HG02970 (cell line): ENCODE measurements around the gene RGS16.

Experiments used
- ATAC-seq: cut with Tn5 transposase; IDR thresholded peaks from one replicate; pipeline ENCODE4 v1.9.1; 2021; ENCODE audit warnings: mild to moderate bottlenecking, moderate library complexity, moderate number of reproducible peaks; ENCODE audit not compliant: unreplicated experiment, low FRiP score

The RGS16 gene

DNA sequence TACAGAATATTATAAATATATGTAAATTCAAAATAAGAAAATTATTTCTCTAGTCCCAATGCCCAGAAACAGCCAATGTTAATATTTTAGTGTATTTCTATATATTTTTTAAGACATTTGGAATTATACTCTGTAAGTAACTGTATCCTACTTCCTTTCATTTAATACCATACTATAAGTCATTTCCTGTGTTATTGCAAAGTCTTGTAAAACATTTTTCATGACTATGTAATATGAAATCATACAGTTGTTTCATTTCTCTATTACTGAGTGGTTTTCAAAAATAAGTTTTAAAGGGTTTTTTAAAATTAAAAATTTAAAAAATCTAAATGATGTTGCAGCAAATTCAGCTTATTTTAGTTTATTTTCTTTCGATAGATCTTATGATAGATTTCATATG lies 17.1 kb downstream of the RGS16 start:
- no peak for ATAC-seq

DNA sequence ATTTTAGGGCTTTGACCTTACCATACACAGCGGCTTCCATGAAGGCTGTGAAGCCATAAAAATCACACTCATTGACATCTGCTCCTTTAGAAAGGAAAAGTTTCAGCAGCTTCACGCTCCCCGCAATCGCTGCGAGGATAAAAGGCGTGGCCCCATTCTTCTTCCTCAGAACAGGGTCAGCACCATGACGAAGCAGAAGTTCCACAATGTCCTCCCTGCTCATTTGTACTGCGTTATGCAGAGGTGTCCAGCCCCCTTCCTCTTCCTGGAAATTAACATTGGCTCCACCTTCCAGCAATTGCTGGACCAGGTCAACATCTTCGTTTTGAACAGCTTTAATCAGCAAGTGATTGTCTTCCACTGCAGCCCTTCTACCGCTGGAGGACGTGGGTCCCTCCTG lies 17.8 kb downstream of the RGS16 start:
- ATAC-seq, result no peak

DNA sequence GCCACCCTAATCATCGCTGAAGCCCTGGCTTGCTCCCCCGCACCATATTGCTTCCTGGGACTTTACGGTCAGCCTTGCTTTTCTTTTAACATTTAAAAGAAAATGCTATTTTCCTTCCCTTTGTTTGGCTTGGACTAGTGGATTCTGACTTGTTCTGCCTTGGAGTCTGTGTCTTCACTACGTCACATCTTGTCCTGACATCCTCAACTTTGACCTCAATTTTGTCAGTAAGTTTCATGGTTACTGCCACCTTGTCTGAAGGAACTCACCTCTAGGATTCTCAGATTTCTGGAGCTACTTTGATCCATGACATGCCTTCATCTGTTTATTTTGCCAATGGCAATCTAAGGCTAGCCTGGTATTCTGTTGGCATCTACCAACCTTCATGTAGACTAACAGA lies 19.4 kb downstream of the RGS16 start:
- ATAC-seq, result no peak

DNA sequence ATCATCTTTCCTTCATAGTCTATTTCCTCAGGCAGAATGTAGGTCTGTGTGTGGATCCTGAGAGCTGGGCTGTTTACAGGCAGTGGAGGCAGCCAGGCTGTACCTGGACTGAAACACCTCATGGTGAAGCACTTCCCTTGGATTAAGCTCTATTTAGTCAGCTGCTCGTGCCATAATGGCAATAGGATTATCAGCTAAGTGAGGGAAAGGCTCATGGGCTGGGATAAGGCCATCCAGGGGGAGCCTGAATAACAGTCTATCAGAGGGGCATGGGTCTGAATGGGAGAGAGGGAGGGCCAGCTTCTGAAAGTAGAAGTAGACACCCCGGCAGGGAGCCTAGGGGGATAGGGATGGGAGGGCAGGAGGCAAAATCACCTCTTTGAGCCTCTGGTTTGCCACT lies 23.5 kb downstream of the RGS16 start:
- ATAC-seq, result no peak

DNA sequence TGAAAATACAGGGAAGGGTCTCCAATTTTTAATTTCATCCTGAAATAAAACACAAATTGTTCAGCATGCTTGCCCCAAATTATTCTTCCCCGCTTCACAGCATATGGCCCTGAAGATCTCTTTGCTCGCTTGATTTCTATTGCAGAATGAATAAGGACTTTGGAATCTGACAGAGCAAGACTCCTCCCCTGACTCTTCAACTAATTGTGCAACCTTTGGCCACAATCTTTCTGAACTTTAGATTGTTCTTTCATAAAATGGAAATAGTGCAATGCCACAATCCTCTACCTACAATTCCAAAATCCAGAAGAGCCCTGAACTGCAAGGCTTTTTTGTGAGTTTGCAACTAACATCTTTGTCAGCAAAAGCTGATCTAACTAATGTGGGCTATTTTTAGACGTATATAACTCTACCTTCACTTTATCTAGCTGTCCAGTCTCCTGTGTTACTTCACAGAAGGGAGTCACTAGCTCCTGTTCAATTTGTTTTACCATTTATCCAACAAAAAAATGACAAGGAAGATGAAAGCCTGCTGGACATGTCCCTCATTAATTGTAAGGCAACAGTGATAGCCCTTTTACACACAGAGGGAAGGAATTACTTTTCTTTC lies 28.5 kb downstream of the RGS16 start:
- ATAC-seq, result no peak

DNA sequence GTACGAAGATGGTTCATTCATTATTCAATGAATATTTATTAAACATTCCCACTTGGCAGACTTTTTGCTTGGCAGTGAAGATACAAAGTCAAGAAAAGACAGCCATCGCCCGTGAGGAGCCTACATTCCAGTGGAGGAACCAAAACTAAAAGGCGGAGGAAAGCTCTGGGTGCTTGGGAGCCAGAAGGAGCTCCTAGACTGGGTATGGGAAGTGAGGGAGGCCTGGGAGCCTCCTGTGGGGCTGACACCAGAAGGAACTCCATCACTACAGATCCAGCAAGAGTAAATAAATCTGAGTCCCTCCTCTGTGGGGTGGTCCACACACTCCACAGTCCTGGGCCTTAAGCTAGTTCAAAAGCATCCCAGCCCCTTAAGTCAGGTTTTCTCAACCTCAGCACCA lies 30.0 kb downstream of the RGS16 start:
- ATAC-seq, result no peak

DNA sequence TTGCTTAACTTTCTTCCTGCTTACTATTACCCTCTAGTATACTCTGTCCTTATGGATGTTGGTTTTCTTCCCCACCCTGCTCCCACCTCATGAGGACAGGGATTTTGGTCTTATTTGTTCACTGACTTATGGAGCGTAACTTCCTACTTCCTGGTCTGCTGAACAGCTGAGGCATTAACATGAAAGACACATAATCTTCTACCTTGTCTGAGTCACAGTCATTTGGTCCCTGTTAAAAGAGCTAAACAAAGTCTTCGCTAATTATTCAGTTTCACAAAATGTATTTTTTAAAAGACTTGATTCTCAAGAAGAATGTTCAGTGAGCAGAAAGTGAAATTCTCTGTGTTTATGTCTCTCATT lies 33.6 kb downstream of the RGS16 start:
- no peak for ATAC-seq

DNA sequence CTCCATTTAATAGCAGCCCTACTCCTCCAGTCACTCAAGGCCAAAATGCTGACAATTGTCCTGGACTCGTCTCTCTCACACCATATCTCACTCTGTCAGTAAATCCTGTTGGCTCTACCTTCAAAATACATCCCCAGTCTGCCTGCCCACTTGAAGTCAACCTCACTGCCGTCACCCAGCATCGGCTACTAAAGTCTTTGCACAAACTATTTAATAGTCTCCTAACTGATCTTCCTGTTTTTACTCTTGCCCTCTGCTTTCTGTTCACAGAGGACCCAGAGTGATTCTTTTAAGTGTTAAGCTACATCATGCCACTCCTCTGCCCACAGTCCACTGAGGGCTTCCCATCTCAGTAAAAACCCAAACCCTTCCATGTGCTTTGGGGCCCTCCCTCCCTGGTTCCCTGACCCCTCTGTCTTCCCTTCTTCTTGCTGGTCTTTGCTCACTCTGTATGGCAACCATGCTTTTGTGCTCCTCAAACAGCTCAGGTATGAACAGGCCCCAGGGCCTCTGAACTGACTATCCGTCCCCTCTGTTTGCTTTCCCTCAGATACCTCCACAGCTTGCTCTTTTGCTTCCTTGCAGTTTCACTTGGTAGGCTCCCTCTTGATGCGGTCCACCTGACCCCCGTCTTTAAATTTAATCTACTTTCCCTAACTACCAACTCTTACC lies 34.1 kb downstream of the RGS16 start:
- no peak for ATAC-seq

DNA sequence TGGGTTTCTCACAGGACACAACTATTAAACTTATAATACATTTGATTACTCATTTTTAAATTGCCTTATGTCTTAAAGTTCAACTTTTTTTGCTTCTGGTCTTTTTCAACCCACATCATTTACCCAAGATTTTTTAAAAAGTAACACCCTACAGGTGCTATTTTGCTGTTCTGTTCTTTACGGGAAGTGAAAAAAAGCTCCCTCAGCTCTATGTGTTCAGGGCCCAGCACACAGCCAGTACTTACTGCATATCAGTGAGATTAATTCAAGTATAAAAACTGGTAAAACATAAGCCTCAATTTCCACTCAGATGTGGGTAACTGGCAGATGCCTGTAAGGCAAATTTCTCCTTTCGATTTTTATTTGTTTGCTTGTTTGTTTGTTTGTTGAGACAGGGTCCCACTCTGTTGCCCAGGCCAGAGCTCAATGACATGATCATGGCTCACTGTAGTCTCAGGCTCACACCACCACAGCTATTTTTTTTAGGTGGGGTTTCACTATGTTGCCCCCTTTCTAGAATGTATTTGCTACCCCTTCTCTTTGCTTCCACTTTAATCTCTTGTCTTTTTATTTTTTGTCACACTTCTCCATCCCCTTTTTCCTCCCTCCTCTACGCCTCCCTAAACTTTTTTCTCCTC lies 35.4 kb downstream of the RGS16 start:
- ATAC-seq, result no peak

DNA sequence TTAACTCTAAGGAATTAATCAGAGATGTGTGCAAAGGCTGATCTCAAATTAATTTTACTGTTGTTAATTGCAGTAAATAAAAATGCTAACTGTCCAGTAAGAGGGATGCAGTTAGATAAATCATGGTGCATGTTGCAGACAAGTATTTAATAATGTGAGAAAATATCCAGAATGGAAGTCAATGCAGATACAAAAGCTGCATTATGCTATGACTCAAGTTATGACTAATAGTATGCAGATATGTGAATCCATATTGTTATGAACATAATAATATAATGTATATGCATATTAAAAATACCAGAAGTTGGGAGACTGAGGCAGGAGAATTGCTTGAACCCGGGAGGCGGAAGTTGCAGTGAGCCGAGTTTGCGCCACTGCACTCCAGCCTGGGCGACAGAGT lies 36.6 kb downstream of the RGS16 start:
- ATAC-seq, result no peak

DNA sequence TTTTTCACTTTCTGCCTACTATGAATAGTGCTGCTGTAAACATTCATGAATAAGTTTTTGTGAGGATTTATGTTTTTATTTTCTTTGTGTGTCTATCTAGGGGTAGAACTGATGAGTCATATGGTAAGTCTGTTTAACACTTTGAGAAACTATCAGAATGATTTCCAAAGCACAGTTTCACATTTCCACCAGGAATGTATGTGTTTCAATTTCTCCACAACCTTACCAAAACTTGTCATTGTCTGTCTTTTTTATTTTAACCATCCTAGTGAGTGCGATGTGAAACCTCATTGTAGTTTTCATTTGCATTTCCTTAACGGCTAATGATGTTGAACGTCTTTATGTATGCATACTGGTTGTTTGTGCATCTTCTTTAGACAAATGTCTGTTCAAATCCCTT lies 38.7 kb downstream of the RGS16 start:
- no peak for ATAC-seq

DNA sequence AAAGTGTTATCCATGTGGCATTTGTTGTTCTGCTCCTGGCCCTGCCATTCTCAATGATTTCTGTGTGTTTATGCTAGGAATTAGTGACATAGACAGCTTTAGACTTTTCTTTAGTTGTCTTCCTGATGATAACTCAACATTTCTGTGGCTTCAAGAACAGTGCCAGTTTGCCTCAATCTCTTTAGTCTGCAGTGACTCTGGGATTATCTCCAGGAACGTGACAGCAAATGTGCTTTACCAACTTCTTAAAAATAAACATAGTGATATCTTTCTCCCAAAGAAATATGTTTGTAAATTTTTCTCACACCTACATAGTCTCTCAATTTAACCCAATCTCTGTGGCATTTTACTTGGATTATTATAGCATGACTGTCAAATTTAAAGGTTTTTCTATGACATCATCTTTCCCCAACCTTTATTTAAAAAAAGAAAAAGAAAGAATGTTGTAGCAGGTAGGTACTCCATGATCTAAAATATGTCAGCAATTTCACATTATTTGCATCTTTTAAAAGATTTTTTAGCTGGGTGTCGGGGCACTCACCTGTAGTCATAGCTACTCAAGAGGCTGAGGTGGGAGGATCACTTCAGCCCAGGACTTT lies 39.7 kb downstream of the RGS16 start:
- no peak for ATAC-seq

DNA sequence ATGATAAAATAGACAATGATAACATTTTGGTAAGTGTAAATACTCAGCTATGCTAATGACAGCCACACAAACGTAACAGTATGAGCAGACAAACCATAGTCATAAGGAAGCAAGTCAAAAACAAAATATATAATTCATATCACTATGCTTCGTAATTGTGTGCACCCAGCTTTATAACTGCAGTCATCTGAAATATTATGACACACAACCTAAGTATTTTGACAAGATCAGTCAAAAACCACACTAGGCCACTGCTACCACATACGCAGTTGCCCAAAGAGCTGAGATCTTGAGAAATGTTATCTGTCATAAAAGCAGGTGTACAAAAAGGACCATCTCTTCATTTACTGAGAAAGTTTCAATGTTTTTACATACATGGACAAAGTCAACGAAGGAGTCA lies 41.1 kb downstream of the RGS16 start:
- no peak for ATAC-seq

DNA sequence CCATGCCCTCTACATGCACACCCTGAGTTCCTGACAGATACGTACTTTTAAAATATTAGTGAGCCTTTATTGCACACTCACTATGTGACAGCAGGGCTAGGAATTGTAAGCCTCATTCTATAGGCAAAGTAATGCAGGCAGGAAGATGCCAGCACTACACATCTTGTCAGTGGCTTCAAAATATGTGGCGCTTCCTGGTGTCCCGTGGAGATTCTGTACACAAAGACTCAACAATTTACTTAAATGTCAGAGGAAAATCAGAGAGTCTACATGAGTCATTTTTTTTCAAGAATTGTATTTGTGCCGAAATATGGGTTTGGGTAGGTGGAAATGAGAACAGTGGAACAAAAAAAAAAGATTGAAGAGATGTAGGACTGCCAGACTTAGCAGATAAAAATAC lies 42.7 kb downstream of the RGS16 start:
- ATAC-seq, result no peak

DNA sequence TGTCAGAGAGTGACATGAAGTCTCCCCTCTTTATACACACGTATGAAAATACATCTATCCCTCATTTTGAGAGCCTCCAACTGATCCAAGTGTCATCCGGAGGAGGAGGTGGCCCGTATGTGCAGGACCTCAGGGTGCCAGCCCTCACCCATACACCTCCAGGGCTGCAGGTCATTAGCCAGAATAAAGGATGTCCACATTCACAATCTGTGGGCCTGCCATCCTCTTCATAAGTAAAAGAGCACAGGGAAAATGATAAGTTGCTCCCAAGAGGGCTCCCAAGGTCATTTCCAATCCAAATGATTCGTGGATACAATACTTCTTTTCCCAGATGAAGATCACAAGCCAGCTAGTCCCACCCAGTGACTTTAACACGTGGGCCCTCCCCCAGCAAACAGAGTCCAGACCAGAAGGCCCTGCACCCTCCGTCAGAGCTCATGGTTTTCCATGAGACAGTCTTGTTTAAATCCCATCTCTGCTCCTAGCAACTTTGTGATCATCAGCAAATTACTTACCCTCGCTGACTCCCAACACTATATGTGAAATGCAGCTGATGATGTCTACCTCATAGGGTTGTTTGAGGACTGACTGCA lies 43.7 kb downstream of the RGS16 start:
- no peak for ATAC-seq

DNA sequence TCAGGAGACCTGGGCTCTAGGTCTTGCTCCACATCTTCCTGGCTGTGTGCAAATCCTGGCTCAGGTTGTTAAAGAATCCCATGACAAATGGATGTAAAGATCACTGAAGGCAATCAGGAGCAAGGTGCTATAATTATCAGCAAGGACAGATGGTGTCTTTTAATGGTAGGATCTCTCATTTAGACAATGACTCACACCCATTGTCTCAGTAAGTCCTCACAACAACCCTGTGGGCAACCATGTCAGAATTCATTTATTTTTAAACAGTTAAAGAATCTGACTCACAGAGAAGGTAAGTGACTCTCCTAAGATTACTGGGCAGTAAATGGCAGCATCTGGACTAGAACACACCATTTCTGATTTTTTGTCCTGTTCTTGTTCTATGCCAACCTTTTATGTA lies 47.9 kb downstream of the RGS16 start:
- no peak for ATAC-seq

DNA sequence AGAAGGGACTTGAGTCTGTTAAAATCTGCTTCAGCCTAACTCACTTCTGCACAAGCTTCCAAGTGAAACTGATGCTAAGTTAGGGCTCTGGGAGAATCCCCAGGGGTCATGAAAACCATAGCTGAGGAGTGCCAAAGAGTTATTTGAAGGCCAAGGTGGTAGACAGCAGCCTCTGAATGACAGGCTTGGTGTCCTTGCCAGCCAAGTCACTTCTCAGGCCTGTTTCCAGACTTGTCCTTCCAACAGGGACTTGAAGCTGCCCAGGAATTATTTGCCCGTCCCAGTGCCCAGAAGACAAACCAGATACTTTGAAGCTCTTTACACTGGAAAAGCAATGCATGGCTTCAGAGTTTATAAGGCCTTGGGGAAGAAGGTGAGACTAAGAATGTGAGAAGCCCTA lies 48.7 kb downstream of the RGS16 start:
- no peak for ATAC-seq

DNA sequence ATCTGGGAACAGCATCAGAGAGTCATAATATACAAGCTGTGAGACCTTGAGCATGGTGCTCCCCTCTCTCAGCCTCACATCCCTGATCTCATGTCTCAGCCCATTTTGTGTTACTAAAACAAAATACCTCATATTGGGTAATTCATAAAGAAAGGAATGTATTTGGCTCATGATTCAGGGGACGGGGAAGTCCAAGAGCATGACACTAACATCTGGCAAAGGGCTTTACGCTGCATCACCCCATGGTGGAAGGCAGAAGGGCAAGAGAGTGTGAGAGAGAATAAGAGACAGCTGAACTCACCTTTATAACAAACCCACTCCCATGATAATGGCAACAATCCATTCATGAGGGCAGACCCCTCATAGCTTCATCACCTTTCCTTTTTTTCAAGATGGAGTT lies 51.7 kb downstream of the RGS16 start:
- no peak for ATAC-seq

DNA sequence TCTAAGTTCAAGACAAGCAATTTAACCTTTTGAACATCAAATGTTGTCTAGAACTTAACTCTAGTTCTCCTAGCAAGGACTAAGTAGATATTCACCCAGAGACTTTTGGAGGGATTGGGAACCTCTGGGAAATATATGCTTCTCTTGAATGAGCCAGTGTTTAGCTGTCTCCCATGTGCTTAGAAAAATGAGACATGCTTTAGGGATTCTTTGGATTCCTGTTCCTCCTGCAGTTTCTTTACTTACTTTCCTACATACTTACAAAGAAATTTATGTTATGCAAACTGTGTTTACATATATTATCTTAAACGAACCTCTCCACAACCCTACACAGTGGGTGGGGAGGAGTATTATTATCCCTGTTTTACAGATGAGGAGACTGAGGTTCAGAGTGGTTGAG lies 54.4 kb downstream of the RGS16 start:
- no peak for ATAC-seq

DNA sequence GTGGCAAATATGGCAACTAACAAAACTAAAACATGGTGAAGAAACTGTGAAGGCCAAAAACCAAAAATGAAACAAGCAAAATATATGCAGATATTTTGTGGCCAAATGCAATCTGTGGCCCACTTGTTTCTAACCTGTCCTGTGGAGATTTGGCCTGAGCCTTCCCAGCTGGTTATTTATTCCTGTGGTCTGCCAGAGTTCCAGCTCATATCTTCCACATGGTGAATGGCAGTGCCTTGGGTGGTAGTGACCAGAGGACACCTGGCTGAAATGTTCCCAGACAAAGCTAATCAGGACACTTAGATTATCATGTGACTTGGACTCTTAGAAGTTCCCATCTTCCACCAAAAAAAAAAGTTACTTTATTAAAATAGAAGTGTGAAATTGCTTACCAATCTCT lies 54.8 kb downstream of the RGS16 start:
- no peak for ATAC-seq
